D721Med (cell line): ENCODE data around the gene ZNF664.

ENCODE experiments used
- DNase-seq: peaks from one replicate; pipeline ENCODE4 v3.0.0; 2011; ENCODE audit warnings: low spot score; ENCODE audit not compliant: insufficient read length
- FAIRE-seq: peaks from 2 replicates; lab custom pipeline; 2011; peaks lifted over from hg19 to GRCh38; lab: Jason Lieb, UNC
- TF ChIP-seq, protein P1 (sequence below): IDR thresholded peaks from 2 replicates; pipeline ENCODE4 v1.5.1; 2012; ENCODE audit warnings: mild to moderate bottlenecking, control low read depth; ENCODE audit not compliant: insufficient read depth; ENCODE audit errors: missing control alignments

ZNF664 gene

GRCh38 chr12:124020514-124020949 is 47.5 kb downstream of the ZNF664 start:
- FAIRE-seq, result no peak
- TF ChIP-seq, protein P1, sequence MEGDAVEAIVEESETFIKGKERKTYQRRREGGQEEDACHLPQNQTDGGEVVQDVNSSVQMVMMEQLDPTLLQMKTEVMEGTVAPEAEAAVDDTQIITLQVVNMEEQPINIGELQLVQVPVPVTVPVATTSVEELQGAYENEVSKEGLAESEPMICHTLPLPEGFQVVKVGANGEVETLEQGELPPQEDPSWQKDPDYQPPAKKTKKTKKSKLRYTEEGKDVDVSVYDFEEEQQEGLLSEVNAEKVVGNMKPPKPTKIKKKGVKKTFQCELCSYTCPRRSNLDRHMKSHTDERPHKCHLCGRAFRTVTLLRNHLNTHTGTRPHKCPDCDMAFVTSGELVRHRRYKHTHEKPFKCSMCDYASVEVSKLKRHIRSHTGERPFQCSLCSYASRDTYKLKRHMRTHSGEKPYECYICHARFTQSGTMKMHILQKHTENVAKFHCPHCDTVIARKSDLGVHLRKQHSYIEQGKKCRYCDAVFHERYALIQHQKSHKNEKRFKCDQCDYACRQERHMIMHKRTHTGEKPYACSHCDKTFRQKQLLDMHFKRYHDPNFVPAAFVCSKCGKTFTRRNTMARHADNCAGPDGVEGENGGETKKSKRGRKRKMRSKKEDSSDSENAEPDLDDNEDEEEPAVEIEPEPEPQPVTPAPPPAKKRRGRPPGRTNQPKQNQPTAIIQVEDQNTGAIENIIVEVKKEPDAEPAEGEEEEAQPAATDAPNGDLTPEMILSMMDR, result no peak
- DNase-seq, result no peak

GRCh38 chr12:124021007-124021406 is 48.0 kb downstream of the ZNF664 start:
- FAIRE-seq, result no peak
- DNase-seq, result no peak
- TF ChIP-seq, protein P1, result no peak

DNA sequence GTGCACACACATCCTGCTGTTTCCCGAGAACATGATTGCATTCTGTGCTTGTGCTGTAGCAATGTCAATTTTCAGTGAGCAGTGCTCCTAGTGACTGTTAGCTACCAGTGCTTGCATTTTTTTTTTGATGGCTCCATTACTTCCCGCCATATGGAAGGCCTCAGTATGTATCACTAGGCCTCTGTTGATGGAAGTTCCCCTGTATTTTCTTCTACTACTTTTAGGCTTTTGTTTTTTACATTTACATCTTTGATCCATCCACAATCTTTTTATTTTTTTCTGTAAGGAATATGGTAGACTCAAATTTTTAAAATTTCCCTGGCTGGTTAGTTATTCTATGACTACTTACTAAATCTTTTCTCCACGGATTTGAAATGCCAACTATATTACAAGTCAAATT is 49.1 kb downstream of the ZNF664 start:
- TF ChIP-seq, protein P1, result no peak
- DNase-seq (no peak), FAIRE-seq (no peak)

- TF ChIP-seq, protein P1, result no peak
- FAIRE-seq (no peak), DNase-seq (no peak)
Observed at GRCh38 chr12:124024263-124024678, 51.3 kb downstream of the ZNF664 start.

GRCh38 chr12:124024776-124025175 is 51.8 kb downstream of the ZNF664 start:
- FAIRE-seq, result no peak
- TF ChIP-seq, protein P1, result no peak
- no peak for DNase-seq

DNA sequence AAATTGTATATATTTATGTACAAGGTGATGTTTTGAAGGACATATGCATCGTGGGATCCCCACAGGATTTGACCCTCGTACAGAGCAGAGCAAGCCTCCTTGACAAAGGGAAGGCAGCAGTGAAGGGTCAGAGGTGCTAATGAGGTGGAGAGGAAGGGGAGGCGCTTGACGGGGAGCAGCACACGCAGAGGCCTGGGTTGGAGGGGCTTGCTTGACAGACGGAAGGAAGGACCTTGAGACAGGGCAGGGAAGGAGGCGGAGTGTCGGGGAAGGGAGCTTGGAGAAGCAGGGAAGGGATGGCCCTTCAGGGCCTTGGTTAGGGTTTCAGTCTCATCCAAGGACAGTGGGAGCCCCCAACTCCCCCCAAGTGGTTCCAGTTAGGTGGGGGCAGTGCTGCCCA is 52.6 kb downstream of the ZNF664 start:
- DNase-seq, result no peak
- FAIRE-seq, result no peak
- TF ChIP-seq, protein P1, result no peak

- no peak for FAIRE-seq
- no peak for DNase-seq
- TF ChIP-seq, protein P1, result no peak
Observed at GRCh38 chr12:124026755-124027745, 54.0 kb downstream of the ZNF664 start.
